ENCODE results near the gene USP49. TPM values are rescaled to one million over a fixed set of nuclear protein-coding genes. Genes with fewer than 3 reads are reported as not detected.

The USP49 gene
- total RNA-seq, 4 donors from 2014 or later: 2.3 to 16.5 (median 6.6) TPM

DNA sequence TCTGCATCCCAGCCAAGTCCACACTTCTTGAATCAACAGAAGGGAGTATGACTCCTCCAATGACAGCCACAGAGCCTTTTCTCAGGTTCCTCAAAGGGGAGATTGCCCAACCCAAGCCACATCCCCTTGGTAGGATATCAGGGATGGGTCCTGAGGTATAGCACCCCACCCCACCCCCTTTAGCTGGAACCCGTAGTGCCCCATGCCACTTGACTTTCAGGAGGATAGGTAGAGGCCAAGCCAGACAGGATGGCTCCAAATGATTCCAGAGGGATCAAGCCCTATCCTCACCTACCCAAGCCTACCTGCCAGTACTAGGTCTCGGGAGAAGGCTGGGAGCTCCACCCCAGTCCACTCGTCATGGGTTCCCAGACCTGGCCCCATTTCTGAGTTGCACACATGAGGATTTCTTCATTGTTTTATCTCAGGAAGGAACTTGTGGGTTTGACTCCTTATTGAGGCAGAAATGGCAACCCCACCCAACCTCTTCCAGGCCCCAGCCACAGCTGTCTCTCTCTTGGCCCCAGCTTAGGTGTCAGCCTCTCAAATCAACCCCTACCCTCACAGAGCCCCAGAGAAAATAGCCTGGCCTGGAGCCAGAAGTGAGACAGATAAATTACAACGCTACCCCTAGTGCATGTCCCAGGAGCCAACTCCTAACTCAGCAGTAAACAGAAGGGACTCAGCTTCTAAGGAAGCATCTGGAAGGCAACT is 42.8 kb upstream of the USP49 start:
- peaks cover 10 to 24% of the 10 kb centered on the region in 2 donors for H3K4me1 ChIP-seq
- H3K27ac ChIP-seq: peak overlapping the region; percentile 66 to 85
- H3K4me3 ChIP-seq: no peak overlapping the region
- no peaks in the 10 kb centered on the region for H3K36me3 ChIP-seq
- H3K27me3 ChIP-seq: no peaks in the 10 kb centered on the region
- peak; percentile 33 for DNase-seq
- TF ChIP-seq, protein P1, sequence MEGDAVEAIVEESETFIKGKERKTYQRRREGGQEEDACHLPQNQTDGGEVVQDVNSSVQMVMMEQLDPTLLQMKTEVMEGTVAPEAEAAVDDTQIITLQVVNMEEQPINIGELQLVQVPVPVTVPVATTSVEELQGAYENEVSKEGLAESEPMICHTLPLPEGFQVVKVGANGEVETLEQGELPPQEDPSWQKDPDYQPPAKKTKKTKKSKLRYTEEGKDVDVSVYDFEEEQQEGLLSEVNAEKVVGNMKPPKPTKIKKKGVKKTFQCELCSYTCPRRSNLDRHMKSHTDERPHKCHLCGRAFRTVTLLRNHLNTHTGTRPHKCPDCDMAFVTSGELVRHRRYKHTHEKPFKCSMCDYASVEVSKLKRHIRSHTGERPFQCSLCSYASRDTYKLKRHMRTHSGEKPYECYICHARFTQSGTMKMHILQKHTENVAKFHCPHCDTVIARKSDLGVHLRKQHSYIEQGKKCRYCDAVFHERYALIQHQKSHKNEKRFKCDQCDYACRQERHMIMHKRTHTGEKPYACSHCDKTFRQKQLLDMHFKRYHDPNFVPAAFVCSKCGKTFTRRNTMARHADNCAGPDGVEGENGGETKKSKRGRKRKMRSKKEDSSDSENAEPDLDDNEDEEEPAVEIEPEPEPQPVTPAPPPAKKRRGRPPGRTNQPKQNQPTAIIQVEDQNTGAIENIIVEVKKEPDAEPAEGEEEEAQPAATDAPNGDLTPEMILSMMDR (IDR thresholded peaks at IDR 0.05): no peak
- TF ChIP-seq POLR2A (IDR thresholded peaks at IDR 0.05): no peak
- intact Hi-C loops (cut with DNase I; ENCODE audit: low total_unique reads): loop anchor here (10.0 kb wide), 1 partner anchor 107 kb away; no protein-coding TSS in a partner anchor
- no peaks in the 10 kb centered on the region for H3K9me3 ChIP-seq

- intact Hi-C loops (cut with DNase I; ENCODE audit: low total_unique reads): loop anchor here (10.0 kb wide), 1 partner anchor 107 kb away; no protein-coding TSS in a partner anchor
- no peaks in the 10 kb centered on the region for H3K27me3 ChIP-seq
- no peak for DNase-seq
- TF ChIP-seq, protein P1 (IDR thresholded peaks at IDR 0.05): no peak
- no peak for TF ChIP-seq POLR2A (IDR thresholded peaks at IDR 0.05)
- H3K27ac ChIP-seq: peak overlapping the region in 1 of 2 donors; percentile 66
- no peaks in the 10 kb centered on the region for H3K36me3 ChIP-seq
- peaks cover 10 to 24% of the 10 kb centered on the region in 2 donors for H3K4me1 ChIP-seq
- no peak overlapping the region for H3K4me3 ChIP-seq
- H3K9me3 ChIP-seq: no peaks in the 10 kb centered on the region
Observed at GRCh38 chr6:41937472-41937860, 42.3 kb upstream of the USP49 start.

DNA sequence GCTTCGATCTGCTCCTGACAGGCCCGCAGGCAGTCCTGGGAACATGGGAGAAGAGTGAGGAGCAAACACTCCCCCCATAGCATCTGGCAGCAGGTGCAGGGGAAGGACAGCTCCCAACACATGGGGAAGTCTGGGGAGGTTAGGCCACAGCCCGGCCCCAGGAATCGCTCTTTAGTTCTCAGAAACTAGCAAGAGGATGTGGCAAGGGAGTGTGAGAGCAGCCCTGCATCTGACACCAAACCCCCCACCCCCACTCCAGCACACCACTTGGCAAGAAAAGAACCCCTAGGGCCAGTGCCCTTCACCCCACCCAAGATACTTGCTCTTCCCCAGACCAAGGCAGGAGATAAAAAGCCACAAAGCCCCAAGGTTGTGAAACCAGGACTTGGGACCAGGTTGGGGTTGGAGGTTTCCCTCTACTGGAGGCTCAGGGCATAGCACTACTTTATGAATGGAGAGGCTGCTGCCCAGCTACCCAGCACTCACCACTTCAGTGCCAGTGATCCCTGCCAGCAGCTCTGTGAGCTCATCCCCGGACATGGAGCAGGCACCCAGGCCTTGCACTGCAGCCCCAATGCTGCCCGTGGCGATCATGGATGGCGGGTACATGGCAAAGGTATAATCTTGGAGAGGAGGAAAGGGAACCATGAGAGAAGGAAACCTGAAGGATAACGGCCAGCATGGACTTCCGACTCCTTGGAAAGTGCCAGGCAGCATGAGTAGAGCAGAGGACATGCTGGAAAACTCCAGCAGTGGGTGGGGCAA is 41.1 kb upstream of the USP49 start:
- Histone ChIP-seq H3K27me3 (no peaks in the 10 kb centered on the region), H3K4me3 (no peak overlapping the region), H3K27ac (no peak overlapping the region), H3K4me1 (peaks cover 7 to 24% of the 10 kb centered on the region in 2 donors), H3K9me3 (no peaks in the 10 kb centered on the region), H3K36me3 (no peaks in the 10 kb centered on the region)
- intact Hi-C loops (cut with DNase I; ENCODE audit: low total_unique reads): loop anchor here (10.0 kb wide), 1 partner anchor 109 kb away; no protein-coding TSS in a partner anchor
- peak; percentile 39 to 46 for DNase-seq
- TF ChIP-seq POLR2A (IDR thresholded peaks at IDR 0.05): no peak
- TF ChIP-seq, protein P1 (IDR thresholded peaks at IDR 0.05): peak; percentile 47 to 63 (median 62)

GRCh38 chr6:41935685-41936072 is 40.5 kb upstream of the USP49 start:
- no peaks in the 10 kb centered on the region for H3K27me3 ChIP-seq
- H3K36me3 ChIP-seq: no peaks in the 10 kb centered on the region
- H3K9me3 ChIP-seq: no peaks in the 10 kb centered on the region
- H3K27ac ChIP-seq: no peak overlapping the region
- no peak for DNase-seq
- peaks cover 7 to 23% of the 10 kb centered on the region in 2 donors for H3K4me1 ChIP-seq
- intact Hi-C loops (cut with DNase I; ENCODE audit: low total_unique reads): loop anchor here (10.0 kb wide), 1 partner anchor 109 kb away; no protein-coding TSS in a partner anchor
- TF ChIP-seq, protein P1 (IDR thresholded peaks at IDR 0.05): no peak
- no peak for TF ChIP-seq POLR2A (IDR thresholded peaks at IDR 0.05)
- no peak overlapping the region for H3K4me3 ChIP-seq

DNA sequence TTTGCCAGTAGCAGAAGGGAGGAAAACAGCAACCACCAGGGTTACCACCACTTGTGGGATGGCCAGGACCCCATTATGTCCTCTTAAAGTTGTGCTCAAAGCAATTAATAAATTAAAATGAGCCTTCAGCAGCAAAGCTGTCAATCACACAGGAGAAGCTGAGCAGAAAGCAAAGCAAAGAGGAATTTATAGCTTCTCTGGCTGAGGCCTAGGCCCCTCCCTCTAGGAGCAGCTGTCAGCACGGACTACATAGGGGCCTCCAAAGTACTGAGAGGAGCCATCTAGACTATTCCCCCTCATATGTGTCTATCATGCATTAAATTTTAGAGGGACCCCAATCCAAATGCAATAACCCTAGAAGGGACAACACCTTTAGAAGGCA is 40.0 kb upstream of the USP49 start:
- TF ChIP-seq, protein P1 (IDR thresholded peaks at IDR 0.05): no peak
- TF ChIP-seq POLR2A (IDR thresholded peaks at IDR 0.05): no peak
- H3K4me1 ChIP-seq: peaks cover 7 to 18% of the 10 kb centered on the region in 2 donors
- intact Hi-C loops (cut with DNase I; ENCODE audit: low total_unique reads): loop anchor here (10.0 kb wide), 1 partner anchor 110 kb away; no protein-coding TSS in a partner anchor
- no peak overlapping the region for H3K27ac ChIP-seq
- H3K36me3 ChIP-seq: no peaks in the 10 kb centered on the region
- no peaks in the 10 kb centered on the region for H3K27me3 ChIP-seq
- no peak overlapping the region for H3K4me3 ChIP-seq
- DNase-seq: no peak
- no peaks in the 10 kb centered on the region for H3K9me3 ChIP-seq

All from uterus (tissue), 4 donors.